GM12878 (cell line): ENCODE results near the gene TCF7L2. TPM values are rescaled to one million over a fixed set of nuclear protein-coding genes. Genes with fewer than 3 reads are reported as not detected.

ENCODE experiments used
- IKZF2 ChIP-seq, 2 experiments: fragments of 450-650 bp; IDR thresholded peaks; 2 replicates each; pipeline ENCODE4 v1.6.1; 2017; ENCODE audit warnings: mild to moderate bottlenecking in 2 of 2, moderate library complexity in 2 of 2
- MTA2 ChIP-seq: fragments of 450-650 bp; IDR thresholded peaks from 2 replicates; pipeline ENCODE4 v1.6.1; 2016; ENCODE audit warnings: low read depth, mild to moderate bottlenecking, moderate library complexity
- NBN ChIP-seq: fragments of 450-650 bp; IDR thresholded peaks from 2 replicates; pipeline ENCODE4 v1.6.1; 2016
- polyA plus RNA-seq, 11 experiments: library from polyadenylated mRNA; depleted of rRNA in 4 of 11; unstranded in 6 of 11; stranded (reverse) in 5 of 11; fragments of >200 nt; fragmentation: Nextera tagmentation in 4 of 11; fragmentation: Illumina TruSeq in 1 of 11; extraction: Ambion mirVana in 4 of 11; extraction: Trizol in 1 of 11; gene quantifications; 1 replicate in 1 of 11; 2 replicates in 10 of 11; pipeline versions ENCODE4 v1.2.1 to v1.2.3, GENCODE V29; 2011 to 2016; ENCODE audit warnings: inconsistent platforms in 2 of 11, missing spikeins in 2 of 11, low read depth in 1 of 11
- total RNA-seq, 4 experiments: library from RNA; depleted of rRNA in 3 of 4; stranded (reverse); fragments of >200 nt in 3 of 4; fragmentation: Illumina TruSeq in 1 of 4; extraction: Trizol in 1 of 4; gene quantifications; 2 replicates each; pipeline versions ENCODE4 v1.2.1 to v1.2.3, GENCODE V29; 2013 to 2021
- TF ChIP-seq, protein P1 (sequence below): fragments of 450-650 bp; formaldehyde crosslinking; IDR thresholded peaks from 2 replicates; pipeline ENCODE4 v1.4.0; 2020; ENCODE audit warnings: mild to moderate bottlenecking, moderate library complexity
- TF ChIP-seq, protein P2 (sequence below): IDR thresholded peaks from 2 replicates; pipeline ENCODE4 v1.6.1; 2011; ENCODE audit warnings: low read depth, mild to moderate bottlenecking, low read length, moderate library complexity, borderline replicate concordance; ENCODE audit errors: extremely low read depth
- TF ChIP-seq, protein P3 (sequence below): fragments of 450-650 bp; formaldehyde crosslinking; IDR thresholded peaks from 2 replicates; pipeline ENCODE4 v1.4.0; 2022; ENCODE audit warnings: mild to moderate bottlenecking, moderate library complexity

The TCF7L2 gene
- total and polyA plus RNA-seq, 10 of the 15 experiments (the other 5 are each of a cell fraction or from before 2014, with no cell fraction given) = 0.02 to 1.1 (median 0.35) TPM; not detected in 4

DNA sequence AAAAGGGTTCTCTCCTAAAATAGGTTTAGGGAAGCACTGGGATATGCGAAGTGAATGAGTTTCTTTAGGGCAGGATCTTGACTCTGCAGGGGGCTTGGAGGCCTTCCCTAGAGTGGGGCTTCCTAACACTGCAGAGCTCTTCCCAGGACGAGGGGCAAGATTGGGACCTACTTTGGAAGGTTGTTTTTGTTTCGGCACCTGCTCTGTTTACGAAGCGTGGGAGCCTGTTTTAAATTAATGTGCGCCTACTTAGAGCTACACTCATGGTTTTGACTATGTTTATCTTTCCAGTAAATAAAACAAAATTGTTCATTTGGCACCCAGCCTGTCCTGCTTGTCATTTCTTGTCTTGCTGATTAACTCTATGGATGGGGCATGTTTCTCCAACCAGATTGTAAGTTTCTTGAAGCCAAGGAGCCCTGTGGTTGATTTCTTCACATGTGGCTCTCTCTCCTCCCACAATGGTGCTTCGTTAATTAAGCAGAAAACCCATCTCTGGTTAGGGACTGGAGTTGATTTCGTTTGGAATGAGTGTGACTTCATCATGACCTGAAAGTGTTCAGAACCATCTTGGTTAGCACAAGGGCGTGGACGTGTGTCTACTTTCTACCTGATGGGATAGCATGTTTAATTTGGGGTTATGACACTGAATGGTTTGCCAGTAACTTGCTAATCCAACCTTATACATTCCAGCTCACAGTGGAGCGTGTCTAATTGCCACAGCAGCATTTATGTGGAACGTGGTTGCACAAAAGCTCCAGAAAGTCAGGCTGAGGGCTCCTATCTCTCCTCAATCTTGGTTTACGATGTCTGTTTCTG is 98.1 kb downstream of the TCF7L2 start (continued):
- TF ChIP-seq, protein P1, sequence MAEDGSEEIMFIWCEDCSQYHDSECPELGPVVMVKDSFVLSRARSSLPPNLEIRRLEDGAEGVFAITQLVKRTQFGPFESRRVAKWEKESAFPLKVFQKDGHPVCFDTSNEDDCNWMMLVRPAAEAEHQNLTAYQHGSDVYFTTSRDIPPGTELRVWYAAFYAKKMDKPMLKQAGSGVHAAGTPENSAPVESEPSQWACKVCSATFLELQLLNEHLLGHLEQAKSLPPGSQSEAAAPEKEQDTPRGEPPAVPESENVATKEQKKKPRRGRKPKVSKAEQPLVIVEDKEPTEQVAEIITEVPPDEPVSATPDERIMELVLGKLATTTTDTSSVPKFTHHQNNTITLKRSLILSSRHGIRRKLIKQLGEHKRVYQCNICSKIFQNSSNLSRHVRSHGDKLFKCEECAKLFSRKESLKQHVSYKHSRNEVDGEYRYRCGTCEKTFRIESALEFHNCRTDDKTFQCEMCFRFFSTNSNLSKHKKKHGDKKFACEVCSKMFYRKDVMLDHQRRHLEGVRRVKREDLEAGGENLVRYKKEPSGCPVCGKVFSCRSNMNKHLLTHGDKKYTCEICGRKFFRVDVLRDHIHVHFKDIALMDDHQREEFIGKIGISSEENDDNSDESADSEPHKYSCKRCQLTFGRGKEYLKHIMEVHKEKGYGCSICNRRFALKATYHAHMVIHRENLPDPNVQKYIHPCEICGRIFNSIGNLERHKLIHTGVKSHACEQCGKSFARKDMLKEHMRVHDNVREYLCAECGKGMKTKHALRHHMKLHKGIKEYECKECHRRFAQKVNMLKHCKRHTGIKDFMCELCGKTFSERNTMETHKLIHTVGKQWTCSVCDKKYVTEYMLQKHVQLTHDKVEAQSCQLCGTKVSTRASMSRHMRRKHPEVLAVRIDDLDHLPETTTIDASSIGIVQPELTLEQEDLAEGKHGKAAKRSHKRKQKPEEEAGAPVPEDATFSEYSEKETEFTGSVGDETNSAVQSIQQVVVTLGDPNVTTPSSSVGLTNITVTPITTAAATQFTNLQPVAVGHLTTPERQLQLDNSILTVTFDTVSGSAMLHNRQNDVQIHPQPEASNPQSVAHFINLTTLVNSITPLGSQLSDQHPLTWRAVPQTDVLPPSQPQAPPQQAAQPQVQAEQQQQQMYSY (CRISPR knock-in tag) = no peak
- TF ChIP-seq, protein P2, sequence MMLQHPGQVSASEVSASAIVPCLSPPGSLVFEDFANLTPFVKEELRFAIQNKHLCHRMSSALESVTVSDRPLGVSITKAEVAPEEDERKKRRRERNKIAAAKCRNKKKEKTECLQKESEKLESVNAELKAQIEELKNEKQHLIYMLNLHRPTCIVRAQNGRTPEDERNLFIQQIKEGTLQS = no peak
- TF ChIP-seq IKZF2 (IDR thresholded peaks at IDR 0.05) = no peak
- TF ChIP-seq, protein P3, sequence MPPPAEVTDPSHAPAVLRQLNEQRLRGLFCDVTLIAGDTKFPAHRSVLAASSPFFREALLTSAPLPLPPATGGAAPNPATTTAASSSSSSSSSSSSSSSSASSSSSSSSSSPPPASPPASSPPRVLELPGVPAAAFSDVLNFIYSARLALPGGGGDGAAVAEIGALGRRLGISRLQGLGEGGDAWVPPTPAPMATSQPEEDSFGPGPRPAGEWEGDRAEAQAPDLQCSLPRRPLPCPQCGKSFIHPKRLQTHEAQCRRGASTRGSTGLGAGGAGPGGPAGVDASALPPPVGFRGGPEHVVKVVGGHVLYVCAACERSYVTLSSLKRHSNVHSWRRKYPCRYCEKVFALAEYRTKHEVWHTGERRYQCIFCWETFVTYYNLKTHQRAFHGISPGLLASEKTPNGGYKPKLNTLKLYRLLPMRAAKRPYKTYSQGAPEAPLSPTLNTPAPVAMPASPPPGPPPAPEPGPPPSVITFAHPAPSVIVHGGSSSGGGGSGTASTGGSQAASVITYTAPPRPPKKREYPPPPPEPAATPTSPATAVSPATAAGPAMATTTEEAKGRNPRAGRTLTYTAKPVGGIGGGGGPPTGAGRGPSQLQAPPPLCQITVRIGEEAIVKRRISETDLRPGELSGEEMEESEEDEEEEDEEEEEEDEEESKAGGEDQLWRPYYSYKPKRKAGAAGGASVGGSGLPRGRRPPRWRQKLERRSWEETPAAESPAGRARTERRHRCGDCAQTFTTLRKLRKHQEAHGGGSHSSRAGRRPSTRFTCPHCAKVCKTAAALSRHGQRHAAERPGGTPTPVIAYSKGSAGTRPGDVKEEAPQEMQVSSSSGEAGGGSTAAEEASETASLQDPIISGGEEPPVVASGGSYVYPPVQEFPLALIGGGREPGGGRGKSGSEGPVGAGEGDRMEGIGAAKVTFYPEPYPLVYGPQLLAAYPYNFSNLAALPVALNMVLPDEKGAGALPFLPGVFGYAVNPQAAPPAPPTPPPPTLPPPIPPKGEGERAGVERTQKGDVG (CRISPR knock-in tag) = no peak
- TF ChIP-seq MTA2 = no peak
- no peak for TF ChIP-seq NBN
